Measurements from ENCODE around the gene CLCF1.

DNA sequence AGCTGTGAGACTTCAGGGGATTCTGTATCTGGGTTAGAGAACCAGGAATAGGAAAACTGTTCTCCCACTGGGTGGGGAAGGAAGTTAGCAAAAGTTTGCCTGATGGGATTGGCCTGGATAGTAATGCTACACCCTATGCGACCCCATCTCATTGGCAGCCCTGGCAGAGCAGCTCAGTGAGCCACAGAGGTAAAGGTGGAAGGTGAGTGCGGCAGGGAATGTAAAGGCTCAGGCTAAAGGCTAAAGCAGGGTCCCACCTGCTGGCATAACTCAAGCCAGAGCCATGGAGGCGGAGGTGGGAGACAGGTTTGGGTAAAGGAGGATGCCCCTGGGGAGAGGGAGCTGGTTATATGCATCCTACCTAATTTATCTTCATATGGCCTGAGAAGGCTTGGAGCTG is 51.3 kb downstream of the CLCF1 start:
- TF ChIP-seq, protein P1, sequence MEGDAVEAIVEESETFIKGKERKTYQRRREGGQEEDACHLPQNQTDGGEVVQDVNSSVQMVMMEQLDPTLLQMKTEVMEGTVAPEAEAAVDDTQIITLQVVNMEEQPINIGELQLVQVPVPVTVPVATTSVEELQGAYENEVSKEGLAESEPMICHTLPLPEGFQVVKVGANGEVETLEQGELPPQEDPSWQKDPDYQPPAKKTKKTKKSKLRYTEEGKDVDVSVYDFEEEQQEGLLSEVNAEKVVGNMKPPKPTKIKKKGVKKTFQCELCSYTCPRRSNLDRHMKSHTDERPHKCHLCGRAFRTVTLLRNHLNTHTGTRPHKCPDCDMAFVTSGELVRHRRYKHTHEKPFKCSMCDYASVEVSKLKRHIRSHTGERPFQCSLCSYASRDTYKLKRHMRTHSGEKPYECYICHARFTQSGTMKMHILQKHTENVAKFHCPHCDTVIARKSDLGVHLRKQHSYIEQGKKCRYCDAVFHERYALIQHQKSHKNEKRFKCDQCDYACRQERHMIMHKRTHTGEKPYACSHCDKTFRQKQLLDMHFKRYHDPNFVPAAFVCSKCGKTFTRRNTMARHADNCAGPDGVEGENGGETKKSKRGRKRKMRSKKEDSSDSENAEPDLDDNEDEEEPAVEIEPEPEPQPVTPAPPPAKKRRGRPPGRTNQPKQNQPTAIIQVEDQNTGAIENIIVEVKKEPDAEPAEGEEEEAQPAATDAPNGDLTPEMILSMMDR (IDR thresholded peaks at IDR 0.05): no peak
- TF ChIP-seq POLR2A (IDR thresholded peaks at IDR 0.05) (no peak), POLR2AphosphoS5 (IDR thresholded peaks at IDR 0.05) (no peak)

Data from transverse colon (tissue), 4 donors.